HG03460 (cell line): ENCODE measurements around the gene HIGD2A.

ENCODE experiments used
- ATAC-seq: cut with Tn5 transposase; IDR thresholded peaks from one replicate; pipeline ENCODE4 v1.9.1; 2021; ENCODE audit not compliant: unreplicated experiment

The HIGD2A gene, protein sequence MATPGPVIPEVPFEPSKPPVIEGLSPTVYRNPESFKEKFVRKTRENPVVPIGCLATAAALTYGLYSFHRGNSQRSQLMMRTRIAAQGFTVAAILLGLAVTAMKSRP

DNA sequence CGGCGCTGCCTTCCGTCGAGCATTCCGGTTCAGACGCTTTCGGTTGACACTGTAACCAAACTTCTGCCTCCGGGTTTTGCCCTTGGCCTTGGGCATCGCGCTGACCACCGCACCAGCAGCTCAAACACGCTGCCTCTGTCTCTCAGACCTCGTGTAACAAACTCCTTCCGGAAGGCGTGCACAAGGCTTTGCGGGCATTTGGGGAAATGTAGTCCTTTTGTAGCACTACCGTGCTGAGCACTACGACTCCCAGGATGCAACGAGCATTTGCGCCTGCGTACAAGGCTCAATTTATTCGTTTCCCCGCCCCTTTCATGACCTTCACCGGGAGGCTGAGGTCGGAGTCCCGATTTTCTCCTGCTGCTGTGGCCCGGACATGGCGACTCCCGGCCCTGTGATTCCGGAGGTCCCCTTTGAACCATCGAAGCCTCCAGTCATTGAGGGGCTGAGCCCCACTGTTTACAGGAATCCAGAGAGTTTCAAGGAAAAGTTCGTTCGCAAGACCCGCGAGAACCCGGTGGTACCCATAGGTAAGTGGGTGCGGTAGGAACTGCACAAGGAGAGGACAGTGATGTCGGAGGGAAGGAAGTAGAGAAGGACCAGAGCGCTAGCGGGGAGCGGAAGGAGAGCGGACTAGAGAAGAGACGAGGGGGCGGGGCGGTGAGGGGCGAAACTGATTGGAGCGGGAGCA lies at the start of gene HIGD2A, which contains the start of gene NOP16:
TSS of gene HIGD2A (plus strand) at position 308 of the 691 bp plus-strand sequence. CDS start at position 377, 69 bp downstream.
TSS of gene NOP16 (minus strand) at position 155 of the 691 bp plus-strand sequence. CDS start at position 96, 59 bp downstream.
- ATAC-seq: peak; percentile 88

DNA sequence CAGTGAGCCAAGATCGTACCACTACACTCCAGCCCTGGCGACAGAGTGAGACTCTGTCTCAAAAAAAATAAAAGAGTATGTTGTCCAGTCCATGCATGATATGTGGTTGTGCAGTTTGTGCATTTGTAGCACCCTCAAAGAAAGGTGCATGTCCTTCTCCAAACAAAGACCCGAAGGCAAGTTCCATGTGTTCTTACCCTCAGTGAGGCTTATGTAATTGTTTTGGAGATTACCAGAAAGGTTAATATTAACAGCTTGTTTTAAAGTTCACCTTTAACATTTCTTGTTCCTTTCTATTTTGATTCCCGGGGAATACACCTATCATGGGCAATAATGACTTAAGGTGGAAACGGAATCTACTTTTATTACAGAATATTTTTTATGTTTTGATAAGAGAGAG lies 49.2 kb upstream of the HIGD2A start:
- ATAC-seq: no peak

DNA sequence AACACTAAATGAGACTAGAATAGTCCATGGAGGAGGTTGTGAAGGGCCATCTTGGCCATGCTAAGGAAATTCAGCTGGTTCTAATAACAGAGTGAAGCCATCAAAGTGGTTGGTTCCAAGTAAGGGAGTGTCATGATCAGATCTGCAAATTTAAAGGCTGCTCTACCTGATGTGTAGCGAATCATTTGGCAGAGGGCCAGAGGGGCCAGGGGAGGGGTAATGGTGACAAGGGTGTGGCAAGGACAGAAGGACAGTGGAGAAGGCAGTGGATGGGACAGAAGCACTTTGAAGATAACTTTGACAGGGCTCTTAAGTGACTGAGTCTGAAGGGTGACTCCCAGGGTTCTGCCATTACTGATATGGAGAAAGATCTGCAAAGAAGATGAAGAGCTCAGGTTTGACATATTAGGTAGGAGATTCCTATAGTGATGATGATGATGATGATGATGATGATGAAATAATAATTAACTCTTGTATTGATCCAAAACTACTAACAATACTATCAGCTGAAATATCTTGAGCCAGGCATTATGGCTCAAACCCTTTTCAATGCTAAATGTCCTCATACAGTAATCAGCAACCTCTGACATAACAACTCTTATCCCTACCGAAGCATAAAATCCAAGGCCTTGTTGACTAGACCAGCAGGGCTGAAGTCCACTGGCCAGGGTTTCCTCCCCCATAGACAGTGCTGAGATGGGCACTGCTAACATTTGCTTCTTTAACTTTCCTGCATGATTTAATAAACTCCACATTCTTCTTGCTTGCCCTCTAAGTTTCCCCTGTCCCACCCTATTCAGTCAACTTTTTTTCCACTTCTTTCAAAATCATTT lies 47.0 kb upstream of the HIGD2A start:
- no peak for ATAC-seq

DNA sequence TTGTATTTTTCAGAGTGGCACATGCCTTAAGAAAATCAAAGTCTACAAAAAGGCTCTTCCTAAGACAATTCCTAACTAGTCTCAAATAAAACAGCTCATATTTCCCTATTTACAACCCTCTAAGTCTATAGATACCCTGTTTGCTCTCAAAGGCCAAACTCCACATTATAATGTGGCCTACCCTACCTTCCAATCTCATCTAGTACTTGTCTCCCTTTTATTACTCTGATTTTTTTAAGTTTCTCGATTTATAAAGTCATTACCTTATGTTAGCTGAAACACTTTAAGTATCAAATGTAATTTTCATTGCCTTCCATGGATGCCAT lies 46.4 kb upstream of the HIGD2A start:
- ATAC-seq: no peak

DNA sequence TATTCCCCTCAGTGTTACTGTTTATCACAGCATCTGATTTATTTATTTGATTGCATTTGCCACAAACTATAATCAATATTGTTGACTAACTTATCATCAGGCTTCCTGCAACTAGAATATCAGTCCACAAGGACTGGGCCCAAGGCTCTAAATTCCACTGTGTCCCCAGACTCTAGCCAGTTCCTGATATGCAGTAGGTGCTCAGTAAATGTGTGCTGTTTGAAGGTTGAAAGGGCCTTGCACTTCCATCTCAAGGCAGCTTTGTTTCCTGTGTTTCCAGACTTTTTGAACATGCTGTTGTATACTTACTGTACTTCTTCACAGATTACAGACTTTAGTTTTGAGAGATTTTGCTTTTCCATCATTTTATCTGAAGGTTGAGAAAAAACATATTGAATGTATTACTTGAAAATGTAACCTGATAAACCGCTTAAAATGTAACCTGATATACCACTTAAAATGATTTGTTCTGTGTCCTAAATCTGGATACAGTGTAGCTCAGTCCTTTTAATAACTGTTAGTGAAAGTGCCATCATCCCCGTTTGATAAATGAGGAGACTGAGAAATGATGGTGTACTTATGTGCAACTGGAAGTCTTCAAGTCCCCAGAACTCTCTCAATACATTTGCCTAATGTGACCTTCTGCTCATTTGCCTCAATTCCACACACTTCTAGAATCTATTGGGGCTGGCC lies 45.6 kb upstream of the HIGD2A start:
- ATAC-seq: no peak

DNA sequence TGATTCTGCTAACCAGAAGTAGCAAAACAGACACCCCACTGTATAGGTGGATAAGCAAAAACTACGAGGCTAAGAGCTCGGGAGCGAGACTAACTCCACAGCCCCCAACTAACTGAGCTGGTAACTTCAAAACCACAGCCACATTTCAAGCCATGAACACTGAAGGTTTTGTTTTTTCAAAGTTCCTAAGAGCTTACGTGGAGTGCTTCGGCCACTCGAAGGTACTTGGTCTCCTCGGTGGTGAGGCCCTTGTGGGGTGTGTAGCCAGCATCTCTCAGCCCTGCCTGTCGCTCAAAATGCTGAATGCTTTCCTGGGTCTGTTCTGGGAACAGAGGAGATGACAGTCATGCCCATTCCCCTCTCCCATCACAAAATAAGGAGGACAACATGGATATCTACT lies 38.1 kb upstream of the HIGD2A start:
- ATAC-seq: no peak

DNA sequence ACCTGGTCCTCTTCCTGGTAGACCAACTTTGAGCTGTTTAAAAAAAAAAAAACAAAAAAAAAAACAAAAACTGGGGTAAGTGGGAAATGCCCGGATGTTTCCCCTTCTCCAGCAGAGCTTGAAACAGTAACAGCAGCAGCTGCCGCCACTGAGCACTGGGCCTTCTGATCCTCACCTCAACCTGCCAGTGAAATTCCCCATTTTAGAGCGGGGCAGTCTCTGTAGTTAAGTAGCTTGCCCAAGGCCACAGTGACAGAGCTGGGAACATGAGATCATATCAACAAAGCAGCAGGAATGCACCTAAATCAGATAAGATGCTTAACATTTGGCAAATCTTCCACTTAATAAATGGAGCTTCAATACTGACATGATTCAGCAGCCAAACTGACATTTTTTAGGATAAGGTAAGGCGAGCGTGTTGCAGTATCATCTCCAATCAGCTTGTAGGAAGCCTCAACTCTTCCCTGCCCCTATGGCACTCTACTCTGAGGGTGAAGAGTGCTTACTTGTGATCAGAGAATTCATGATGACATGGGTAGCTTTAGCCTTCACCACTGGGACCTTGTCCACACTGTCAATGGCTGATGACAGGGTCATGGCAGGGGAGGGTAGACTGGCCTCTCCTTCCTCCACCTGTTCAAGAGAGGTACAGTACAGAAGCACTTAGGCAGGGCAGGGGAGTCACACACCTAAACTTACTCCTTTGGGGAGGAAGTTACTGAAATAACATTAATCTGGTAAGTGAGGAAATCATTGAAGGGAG lies 36.3 kb upstream of the HIGD2A start:
- no peak for ATAC-seq

DNA sequence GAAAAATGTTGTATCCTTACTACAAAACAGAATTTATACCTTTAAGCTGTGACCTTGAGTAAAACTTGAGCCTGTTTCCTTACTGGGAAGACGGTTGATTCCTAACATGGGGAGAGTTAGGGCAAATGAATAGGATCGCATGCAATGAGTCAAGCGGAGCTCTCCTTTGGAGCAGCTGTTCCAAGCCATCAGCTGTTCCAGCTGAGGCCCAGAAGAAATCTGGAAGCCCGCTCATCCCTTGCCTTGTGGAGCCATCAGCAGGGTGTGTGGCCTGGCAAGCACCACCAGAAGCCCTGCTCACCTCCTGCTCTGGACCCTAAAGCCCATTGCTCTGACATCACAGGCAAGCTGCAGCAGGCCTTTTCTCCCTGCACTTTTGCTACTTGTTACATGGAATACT lies 35.0 kb upstream of the HIGD2A start:
- ATAC-seq: no peak

DNA sequence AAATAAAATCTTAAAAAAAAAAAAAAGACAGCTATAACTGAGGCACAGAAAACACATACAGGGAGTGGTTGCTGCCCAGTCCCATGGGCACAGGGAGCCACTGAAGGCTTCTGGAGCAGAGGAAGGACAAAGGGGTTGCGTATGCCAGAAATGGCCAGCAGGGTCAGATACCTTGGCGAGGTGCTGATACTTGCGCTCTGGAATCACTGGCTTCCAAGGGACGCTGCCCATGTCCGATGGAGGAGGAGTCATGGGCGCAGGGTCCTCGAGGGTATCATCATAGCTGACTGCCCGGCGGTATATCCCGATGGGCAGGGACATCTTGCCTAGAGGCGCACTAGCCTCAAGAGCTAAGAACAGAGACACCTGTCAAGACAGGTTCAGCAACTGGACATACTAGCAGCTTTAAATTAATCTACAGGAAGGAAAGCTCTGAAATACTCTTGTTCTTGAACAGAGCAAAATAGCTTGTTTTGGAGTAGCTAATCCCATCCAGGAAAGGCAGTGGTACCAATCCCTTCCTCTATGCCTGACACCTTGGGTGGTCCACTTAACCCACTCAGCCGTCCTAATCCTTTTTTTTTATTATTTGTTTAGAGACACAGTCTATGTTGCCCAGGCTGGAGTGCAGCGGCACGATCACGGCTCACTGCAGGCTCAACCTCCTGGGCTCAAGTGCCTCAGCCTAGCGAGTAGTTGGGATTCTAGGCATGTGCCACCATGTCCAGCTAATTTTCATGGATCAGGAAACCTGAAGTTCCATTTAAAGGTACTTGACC lies 33.0 kb upstream of the HIGD2A start:
- ATAC-seq: no peak

DNA sequence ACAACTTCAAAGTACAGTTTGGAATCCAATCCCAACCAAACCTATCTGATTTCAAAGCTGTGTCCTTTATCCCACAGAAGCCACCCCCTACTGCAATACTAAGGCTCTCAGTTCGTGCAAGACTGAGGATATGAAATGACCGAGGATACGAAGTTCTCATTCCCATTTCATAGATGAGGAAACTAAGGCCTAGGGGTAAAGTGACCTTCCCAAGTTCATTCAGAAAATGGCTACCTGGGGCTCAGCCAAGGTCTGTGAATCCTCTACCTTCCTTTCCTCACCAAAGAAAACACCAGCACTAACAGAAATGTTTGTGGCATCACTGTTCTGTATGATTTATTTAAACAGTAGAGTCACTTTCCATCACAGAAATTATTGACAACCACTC lies 32.4 kb upstream of the HIGD2A start:
- no peak for ATAC-seq

DNA sequence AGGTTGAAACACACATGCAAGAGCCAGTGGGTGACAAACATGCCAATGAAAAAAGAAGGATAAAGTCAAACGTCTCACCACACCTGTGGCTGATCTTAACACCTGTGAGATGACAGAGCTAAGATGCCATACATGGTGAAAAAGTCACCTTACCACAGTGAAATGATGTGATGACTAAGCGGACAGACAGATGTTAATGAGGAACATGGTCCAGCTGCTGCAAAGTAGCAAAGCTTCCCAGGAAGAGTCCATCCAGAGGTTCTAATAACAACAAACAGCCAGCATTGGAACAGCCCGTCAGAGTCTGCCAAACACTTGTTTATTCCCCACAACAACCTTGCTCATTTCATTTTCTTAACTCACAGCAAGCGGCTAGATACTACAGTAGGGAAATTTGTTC lies 28.9 kb upstream of the HIGD2A start:
- no peak for ATAC-seq

DNA sequence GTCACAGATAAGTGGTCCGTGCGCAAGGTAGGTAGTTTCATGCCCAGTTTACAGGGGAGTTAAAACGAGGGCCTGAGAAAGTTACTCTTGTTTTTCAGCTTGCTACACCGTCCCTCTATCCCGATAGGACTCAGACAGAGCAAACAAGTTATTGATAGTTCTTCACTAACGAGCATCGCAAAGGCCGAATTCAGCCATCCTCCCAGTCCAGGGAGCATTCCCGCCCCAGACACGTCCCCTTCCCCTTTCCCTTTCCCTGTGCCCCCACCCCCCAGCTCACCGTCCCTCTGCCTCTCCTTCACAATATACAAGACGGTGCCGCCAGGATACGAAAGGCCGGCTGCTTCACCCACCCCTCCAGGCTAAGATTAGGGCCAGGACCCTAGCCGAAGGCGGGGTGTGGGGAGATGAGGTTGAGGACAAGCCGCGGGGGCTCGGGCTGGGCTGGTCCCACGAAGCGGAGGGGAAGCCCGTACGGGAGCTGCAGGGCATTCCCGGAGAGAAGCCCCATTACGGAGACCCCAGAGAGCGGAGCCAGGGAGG lies 27.6 kb upstream of the HIGD2A start:
- ATAC-seq: no peak

DNA sequence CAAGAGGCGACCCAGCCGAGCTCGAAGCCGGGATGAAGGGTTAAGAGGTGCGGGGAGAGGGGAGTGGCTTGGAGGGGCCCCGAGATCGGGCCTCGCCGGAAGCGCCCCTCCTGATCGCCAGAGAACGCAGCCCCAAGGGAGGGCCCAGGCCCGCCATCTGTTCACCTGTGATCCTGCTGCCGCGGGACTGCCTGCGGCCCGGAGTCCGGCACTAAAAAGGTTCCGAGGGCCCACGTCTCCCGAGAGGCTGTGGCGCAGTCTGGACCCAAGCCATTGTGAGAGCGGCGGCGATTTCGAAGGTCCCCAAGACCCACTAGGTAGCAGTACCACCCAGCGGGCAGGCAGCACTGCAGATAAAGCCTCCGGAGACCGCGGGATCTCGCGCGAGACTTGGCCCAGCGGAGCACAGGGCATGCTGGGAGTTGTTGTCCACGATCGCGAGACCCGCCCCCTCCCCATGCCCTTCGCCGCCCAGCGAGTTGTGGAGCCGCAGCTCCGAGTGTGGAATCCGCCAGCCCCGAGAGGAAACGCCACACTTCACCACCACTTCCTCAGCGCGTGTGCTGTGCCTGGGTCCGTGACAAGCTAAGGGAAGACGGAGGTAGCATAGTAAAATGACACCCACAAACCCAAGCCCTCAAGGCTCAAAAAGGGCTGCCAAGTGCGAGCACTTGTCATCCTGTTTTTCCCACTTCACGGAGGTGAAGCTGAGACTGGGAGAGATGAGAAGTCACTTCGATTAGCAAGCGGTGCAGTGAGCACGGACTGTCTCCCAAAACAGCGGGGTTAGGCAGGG lies 26.9 kb upstream of the HIGD2A start, which contains the start of gene KIAA1191:
TSS of gene KIAA1191 (minus strand) at position 328 of the 796 bp plus-strand sequence. CDS start 2,256 bp downstream, outside the sequence.
- ATAC-seq: peak; percentile 87

DNA sequence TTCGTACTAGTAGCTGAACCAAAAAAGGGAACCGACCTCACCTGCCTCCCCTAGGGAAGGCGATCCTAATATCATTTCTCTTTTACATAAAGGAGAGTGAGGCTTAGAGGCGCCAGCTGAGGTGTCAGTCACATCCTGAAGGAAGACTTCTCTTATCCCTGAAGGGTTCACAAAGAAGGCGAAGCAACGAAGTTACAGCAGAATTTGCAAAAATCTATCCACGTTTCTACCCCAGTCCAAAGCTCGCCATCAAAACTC lies 26.4 kb upstream of the HIGD2A start:
- ATAC-seq: no peak

DNA sequence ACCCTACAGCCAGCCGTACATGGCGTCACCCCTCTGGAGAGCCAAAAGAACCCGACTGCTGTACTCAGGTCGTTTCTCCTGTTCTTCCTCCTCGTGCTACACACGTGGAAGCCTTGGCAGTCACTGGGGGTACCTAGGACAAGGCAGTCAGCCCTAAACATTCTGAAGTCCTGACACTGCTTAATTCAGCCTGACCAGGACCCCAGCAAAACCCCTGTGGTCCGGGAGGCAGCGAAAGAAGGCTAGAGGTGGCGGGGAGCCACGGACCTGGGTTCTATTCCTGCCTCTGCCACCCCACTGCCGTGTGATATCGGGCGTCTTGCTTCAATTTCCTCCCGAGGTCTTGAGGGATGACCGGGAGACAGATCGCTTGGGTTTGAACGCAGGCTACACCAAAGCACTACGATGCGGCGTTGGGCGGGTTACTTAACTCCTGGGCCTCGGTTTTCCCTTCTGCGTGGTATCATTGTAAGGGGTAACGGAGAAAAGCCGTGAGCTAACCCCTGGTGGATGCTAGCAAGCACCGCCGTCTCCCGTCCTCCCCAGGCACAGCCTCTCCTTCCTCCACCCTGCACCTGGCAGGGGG lies 23.7 kb upstream of the HIGD2A start:
- ATAC-seq: no peak

DNA sequence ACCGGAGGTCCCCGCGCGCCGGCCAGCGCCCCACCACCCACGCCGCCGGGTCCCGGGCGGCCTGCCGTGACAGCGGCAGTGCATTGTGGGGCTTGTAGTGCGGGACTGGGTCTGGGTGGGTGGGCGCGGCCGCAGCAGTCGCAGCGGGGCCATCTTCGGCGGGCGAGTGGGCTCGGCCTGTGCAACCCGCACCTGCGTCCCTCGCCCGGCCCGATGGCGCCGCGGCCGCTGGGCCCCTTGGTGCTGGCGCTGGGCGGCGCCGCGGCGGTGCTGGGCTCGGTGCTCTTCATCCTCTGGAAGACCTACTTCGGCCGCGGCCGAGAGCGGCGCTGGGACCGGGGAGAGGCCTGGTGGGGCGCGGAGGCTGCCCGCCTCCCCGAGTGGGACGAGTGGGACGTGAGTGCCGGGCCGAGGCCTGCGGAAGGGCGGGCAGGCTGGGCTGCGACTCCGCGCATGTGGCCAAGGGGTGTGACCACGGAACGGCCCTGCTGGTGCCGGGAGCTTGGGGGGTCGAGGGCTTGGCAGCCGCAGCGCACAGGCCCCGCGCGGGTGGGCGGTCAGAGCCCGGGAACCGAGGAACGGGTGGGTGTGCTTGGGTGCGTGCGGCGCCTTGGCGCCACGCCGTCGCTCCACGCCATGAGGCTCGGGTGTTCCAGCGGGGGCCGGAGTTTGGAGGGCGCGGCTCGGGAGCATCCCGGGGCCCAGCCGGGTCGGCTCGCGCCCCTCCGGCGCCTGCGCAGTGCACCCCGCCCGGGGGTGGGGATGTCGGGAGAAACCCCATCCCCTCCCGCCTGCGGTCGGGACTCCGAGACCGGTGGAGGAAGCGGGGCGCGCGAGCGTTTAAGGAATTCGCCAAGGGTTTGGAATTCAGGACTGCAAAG lies 23.0 kb upstream of the HIGD2A start, which contains the start of gene ARL10:
TSS of gene ARL10 (plus strand) at position 137 of the 881 bp plus-strand sequence. CDS start at position 214, 77 bp downstream.
- peak; percentile 32 for ATAC-seq

DNA sequence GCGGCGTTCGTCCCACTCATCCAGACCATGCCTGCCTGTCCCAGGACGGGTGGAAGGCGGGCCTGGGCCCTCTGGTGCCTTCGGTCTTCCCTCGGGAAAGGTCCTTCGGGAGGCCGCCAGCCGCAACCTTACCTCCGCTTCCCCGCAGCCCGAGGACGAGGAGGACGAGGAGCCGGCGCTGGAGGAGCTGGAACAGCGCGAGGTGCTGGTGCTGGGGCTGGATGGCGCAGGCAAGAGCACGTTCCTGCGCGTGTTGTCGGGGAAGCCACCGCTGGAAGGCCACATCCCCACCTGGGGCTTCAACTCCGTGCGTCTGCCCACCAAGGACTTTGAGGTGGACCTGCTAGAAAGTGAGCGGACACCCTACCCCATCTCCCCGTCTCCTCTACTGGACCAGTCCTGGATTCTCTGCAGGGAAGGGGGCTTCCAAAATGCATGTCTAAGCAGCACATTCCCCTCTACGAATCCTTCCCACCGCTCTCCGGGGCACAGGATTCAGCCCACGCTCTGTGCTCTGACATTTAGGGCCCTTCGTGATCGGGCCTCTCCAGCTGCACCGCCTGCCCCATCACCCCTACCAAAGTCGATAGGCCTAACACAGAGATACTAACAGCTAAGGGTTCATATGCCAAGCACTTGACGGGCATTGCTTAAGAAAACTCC lies 22.2 kb upstream of the HIGD2A start:
- ATAC-seq: no peak
